ENCODE results near the gene DMBT1. TPM values are rescaled to one million over a fixed set of nuclear protein-coding genes. Genes with fewer than 3 reads are reported as not detected.

The DMBT1 gene
- total RNA-seq, 2 experiments from 2014 or later: not detected

DNA sequence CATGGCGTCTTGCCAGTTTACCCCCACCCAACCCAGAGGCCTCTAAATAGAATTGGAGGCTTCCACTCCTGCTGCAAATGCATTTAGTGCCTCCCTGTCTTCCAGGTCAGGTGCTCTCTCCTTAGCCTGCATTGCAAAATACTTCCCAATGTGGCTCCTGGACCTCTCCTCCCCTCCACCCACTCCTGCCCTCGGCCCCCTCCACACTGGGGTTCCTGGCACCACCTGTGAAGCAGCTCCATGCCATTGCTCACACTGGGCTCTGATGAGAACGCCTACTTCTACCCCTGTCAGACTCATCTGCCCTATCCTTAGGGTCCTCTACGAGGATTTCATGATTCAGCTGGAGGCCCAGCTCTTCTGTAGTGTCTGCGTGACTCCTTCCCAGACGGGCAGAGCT, 101.7 kb downstream of the DMBT1 start:
- Histone ChIP-seq H3K4me1 (ENCODE audit: insufficient read depth, low read length, poor library complexity, severe bottlenecking) (no peaks in the 10 kb centered on the region), H2AFZ (ENCODE audit: low read length) (no peak overlapping the region), H4K20me1 (ENCODE audit: insufficient read depth, low read length) (no peaks in the 10 kb centered on the region), H3K27ac (ENCODE audit: low read depth, low read length, poor library complexity, severe bottlenecking) (no peak overlapping the region), H3K9me2 (ENCODE audit: insufficient read depth, low read length) (no peaks in the 10 kb centered on the region), H3K9me3 (ENCODE audit: low read length) (no peaks in the 10 kb centered on the region), H3K79me2 (ENCODE audit: insufficient read depth, low read depth, low read length) (no peaks in the 10 kb centered on the region), H3K36me3 (ENCODE audit: insufficient read depth, low read length) (no peaks in the 10 kb centered on the region), H3K4me3 (ENCODE audit: low read depth, low read length, poor library complexity, severe bottlenecking) (no peak overlapping the region), H3K4me2 (ENCODE audit: low read length) (no peak overlapping the region)
- POLR2A ChIA-PET: no interaction called here
- CTCF ChIA-PET (ENCODE audit: unreplicated experiment): no interaction called here
- intact Hi-C loops (cut with micrococcal nuclease; ENCODE audit: unreplicated experiment): no loop called here
- no peak for TF ChIP-seq EZH2phosphoT487 (IDR thresholded peaks at IDR 0.05; ENCODE audit: borderline replicate concordance, low read depth, low read length)
- TF ChIP-seq, protein P1, sequence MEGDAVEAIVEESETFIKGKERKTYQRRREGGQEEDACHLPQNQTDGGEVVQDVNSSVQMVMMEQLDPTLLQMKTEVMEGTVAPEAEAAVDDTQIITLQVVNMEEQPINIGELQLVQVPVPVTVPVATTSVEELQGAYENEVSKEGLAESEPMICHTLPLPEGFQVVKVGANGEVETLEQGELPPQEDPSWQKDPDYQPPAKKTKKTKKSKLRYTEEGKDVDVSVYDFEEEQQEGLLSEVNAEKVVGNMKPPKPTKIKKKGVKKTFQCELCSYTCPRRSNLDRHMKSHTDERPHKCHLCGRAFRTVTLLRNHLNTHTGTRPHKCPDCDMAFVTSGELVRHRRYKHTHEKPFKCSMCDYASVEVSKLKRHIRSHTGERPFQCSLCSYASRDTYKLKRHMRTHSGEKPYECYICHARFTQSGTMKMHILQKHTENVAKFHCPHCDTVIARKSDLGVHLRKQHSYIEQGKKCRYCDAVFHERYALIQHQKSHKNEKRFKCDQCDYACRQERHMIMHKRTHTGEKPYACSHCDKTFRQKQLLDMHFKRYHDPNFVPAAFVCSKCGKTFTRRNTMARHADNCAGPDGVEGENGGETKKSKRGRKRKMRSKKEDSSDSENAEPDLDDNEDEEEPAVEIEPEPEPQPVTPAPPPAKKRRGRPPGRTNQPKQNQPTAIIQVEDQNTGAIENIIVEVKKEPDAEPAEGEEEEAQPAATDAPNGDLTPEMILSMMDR (conservative IDR thresholded peaks at IDR 0.05; ENCODE audit: low read length): no peak
- BruUV-seq (replicated peaks): no TSS peak
- no peak for DNase-seq (ENCODE audit: low spot score)

DNA sequence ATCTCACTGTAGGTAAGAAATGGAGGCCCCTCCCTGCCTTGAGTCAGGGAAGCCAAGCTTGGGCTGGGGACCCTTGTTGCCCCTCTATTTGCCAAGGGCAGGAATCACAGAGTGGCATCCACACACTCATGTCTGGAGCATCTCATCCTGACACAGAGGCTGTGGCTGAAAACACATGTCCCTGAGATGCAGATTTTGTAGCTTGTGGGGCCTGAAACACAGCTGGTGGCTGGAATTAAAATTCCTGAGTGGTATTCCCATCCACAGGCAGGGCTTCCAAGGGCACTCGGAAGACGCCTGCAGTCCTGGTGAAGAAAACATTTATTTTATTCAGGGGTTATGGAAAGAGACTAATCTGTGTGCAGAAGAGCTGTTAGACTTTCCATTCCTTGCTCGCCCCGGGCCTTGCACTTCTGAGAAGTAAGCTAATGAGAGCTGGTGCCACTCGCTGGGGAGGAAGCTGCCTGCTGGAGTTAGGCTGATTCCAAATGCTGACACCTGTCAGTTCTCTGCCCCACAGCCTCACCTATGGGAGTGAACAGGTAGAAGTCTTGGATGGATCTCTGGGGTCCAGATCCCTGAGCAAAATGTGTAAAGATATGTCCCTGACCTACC, 103.1 kb downstream of the DMBT1 start:
- Histone ChIP-seq H3K9me3 (ENCODE audit: low read length) (no peaks in the 10 kb centered on the region), H3K4me3 (ENCODE audit: low read depth, low read length, poor library complexity, severe bottlenecking) (no peak overlapping the region), H2AFZ (ENCODE audit: low read length) (no peak overlapping the region), H3K79me2 (ENCODE audit: insufficient read depth, low read depth, low read length) (no peaks in the 10 kb centered on the region), H3K9me2 (ENCODE audit: insufficient read depth, low read length) (no peaks in the 10 kb centered on the region), H3K27ac (ENCODE audit: low read depth, low read length, poor library complexity, severe bottlenecking) (no peak overlapping the region), H3K36me3 (ENCODE audit: insufficient read depth, low read length) (no peaks in the 10 kb centered on the region), H3K4me1 (ENCODE audit: insufficient read depth, low read length, poor library complexity, severe bottlenecking) (no peaks in the 10 kb centered on the region), H3K4me2 (ENCODE audit: low read length) (no peak overlapping the region), H4K20me1 (ENCODE audit: insufficient read depth, low read length) (no peaks in the 10 kb centered on the region)
- ChIA-PET CTCF (ENCODE audit: unreplicated experiment) (interaction anchor here (1.1 kb wide), 1 partner anchor 14 kb away, joined by 3 read pairs; no protein-coding TSS in a partner anchor), POLR2A (no interaction called here)
- intact Hi-C loops (cut with micrococcal nuclease; ENCODE audit: unreplicated experiment): no loop called here
- DNase-seq (ENCODE audit: low spot score): no peak
- no TSS peak for BruUV-seq (replicated peaks)
- TF ChIP-seq EZH2phosphoT487 (IDR thresholded peaks at IDR 0.05; ENCODE audit: borderline replicate concordance, low read depth, low read length): no peak
- TF ChIP-seq, protein P1 (conservative IDR thresholded peaks at IDR 0.05; ENCODE audit: low read length): no peak

DNA sequence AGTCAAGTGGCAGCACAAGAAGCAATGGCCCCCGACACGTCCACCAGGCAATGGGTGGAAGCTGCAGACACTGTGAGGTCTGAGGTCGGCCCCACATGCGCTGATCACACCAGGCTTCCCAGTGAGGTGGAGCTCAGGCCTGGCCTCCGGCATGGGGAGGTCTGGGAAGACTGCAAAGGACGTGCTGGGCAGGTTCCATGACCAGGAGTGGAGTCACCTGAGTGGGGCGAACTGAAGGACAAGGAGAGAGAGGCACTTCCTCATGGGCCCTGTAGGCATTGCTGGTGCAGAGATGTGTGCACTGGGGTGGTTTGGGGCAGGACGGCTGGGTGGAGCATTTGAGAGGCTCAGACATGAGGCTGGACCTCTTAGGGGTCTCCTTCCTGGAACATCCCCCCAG, 103.9 kb downstream of the DMBT1 start:
- CTCF ChIA-PET (ENCODE audit: unreplicated experiment): interaction anchor here (1.1 kb wide), 1 partner anchor 15 kb away, joined by 3 read pairs; no protein-coding TSS in a partner anchor
- no peaks in the 10 kb centered on the region for H3K9me3 ChIP-seq (ENCODE audit: low read length)
- no peak overlapping the region for H3K4me3 ChIP-seq (ENCODE audit: low read depth, low read length, poor library complexity, severe bottlenecking)
- H3K79me2 ChIP-seq (ENCODE audit: insufficient read depth, low read depth, low read length): no peaks in the 10 kb centered on the region
- H3K4me2 ChIP-seq (ENCODE audit: low read length): no peak overlapping the region
- H3K36me3 ChIP-seq (ENCODE audit: insufficient read depth, low read length): no peaks in the 10 kb centered on the region
- no peaks in the 10 kb centered on the region for H4K20me1 ChIP-seq (ENCODE audit: insufficient read depth, low read length)
- no peaks in the 10 kb centered on the region for H3K9me2 ChIP-seq (ENCODE audit: insufficient read depth, low read length)
- intact Hi-C loops (cut with micrococcal nuclease; ENCODE audit: unreplicated experiment): no loop called here
- DNase-seq (ENCODE audit: low spot score): no peak
- POLR2A ChIA-PET: interaction anchor here (0.5 kb wide), 1 partner anchor 1285 kb away, joined by 4 read pairs; no protein-coding TSS in a partner anchor
- no TSS peak for BruUV-seq (replicated peaks)
- H3K4me1 ChIP-seq (ENCODE audit: insufficient read depth, low read length, poor library complexity, severe bottlenecking): no peaks in the 10 kb centered on the region
- no peak overlapping the region for H3K27ac ChIP-seq (ENCODE audit: low read depth, low read length, poor library complexity, severe bottlenecking)
- no peak for TF ChIP-seq EZH2phosphoT487 (IDR thresholded peaks at IDR 0.05; ENCODE audit: borderline replicate concordance, low read depth, low read length)
- TF ChIP-seq, protein P1 (conservative IDR thresholded peaks at IDR 0.05; ENCODE audit: low read length): no peak
- H2AFZ ChIP-seq (ENCODE audit: low read length): no peak overlapping the region

All from OCI-LY7 (cell line).